Heart left ventricle (tissue), 16 donors: ENCODE results near the gene TMEM130. TPM values are rescaled to one million over a fixed set of nuclear protein-coding genes. Genes with fewer than 3 reads are reported as not detected.

ENCODE experiments used
- ATAC-seq, 4 donors: fragments of 200-7000 bp; cut with Tn5 transposase; one replicate each; pipeline ENCODE4 v1.9.1; 2020 to 2022; ENCODE audit warnings: moderate library complexity in 4 of 4, mild to moderate bottlenecking in 3 of 4, moderate number of reproducible peaks in 1 of 4
- DNase-seq, 5 donors: peaks; one replicate each; pipeline ENCODE4 v3.0.0-alpha.2; 2020
- H3K27ac ChIP-seq, 12 donors: fragments of 200-600 bp; sonication (generic) in 4 of 12; one replicate each; pipeline versions ENCODE4 v1.5.0 to v1.8.0; 2016 to 2022; ENCODE audit warnings: mild to moderate bottlenecking in 2 of 12
- H3K27me3 ChIP-seq, 9 donors: fragments of 200-600 bp; sonication (generic) in 2 of 9; one replicate each; pipeline versions ENCODE4 v1.5.1 to v1.8.0; 2016 to 2022; ENCODE audit warnings: mild to moderate bottlenecking in 3 of 9
- H3K36me3 ChIP-seq, 9 donors: fragments of 200-600 bp; sonication (generic) in 2 of 9; one replicate each; pipeline versions ENCODE4 v1.5.0 to v1.8.0; 2018 to 2022; ENCODE audit warnings: mild to moderate bottlenecking in 2 of 9
- H3K4me1 ChIP-seq, 12 donors: fragments of 200-600 bp; sonication (generic) in 4 of 12; one replicate each; pipeline versions ENCODE4 v1.5.0 to v1.8.0; 2016 to 2022; ENCODE audit warnings: mild to moderate bottlenecking in 3 of 12
- H3K4me3 ChIP-seq, 12 donors: fragments of 200-600 bp; sonication (generic) in 4 of 12; one replicate each; pipeline versions ENCODE4 v1.5.0 to v1.8.0; 2017 to 2022; ENCODE audit warnings: mild to moderate bottlenecking in 9 of 12, moderate library complexity in 4 of 12
- H3K9me3 ChIP-seq, 12 donors: fragments of 200-600 bp; sonication (generic) in 4 of 12; one replicate each; pipeline versions ENCODE4 v1.5.0 to v1.8.0; 2016 to 2022; ENCODE audit warnings: mild to moderate bottlenecking in 1 of 12
- CTCF ChIP-seq, 12 donors: fragments of 200-600 bp; sonication (generic) in 4 of 12; IDR thresholded peaks; one replicate each; pipeline versions ENCODE4 v1.5.0 to v1.8.0; 2018 to 2022; ENCODE audit warnings: antibody characterized with exemption in 12 of 12, mild to moderate bottlenecking in 5 of 12
- POLR2A ChIP-seq, 2 donors: fragments of 450-650 bp; IDR thresholded peaks; one replicate each; pipeline ENCODE4 v1.6.1; 2017; ENCODE audit warnings: antibody characterized with exemption in 2 of 2, mild to moderate bottlenecking in 2 of 2, moderate library complexity in 2 of 2
- WGBS, 4 donors: extraction: QIAGEN DNeasy Blood & Tissue Kit in 2 of 4; methylation state at CpG; one replicate each; pipeline versions ENCODE4 v1.1.5 to v1.1.7; 2013 to 2018; 5-methylcytosine and 5-hydroxymethylcytosine counted together
- intact Hi-C, 10 donors: fragments of 100-400 bp; cut with DNase I; formaldehyde crosslinking; loops; one replicate each; pipeline versions ENCODE4 v1.11.1 to v1.14.2; 2022
- polyA plus RNA-seq, 2 donors: library from polyadenylated mRNA; stranded (reverse); fragments of 200-250 nt; gene quantifications; one replicate each; pipeline ENCODE4 v1.2.3, GENCODE V29; 2013
- total RNA-seq, 9 donors: library from RNA; depleted of rRNA in 2 of 9; stranded (reverse); fragments of >200 nt in 2 of 9; fragmentation: NEBNext Ultra II Directional in 3 of 9; extraction: Animal tissue kit (Norgen Biotek cat#: 25700) in 3 of 9; gene quantifications; one replicate each; pipeline versions ENCODE4 v1.1.0 to v1.2.4, GENCODE V29; 2016 to 2023
- donor health status: ischemic (EF 13 %, LVEDD 7.1; RV severe dilation, severe dysfunction).
- donor health status: healthy with polysubstance abuse.
- donor health status: DM: no; HTN: yes; CAD: no.
- donor health status: DM: no; HTN: no; CAD: no.
- donor health status: ischemic (EF 25% LVEDD 6.9; RV normal size, moderate dysfunction).
- donor health status: ischemic (EF 25% LVEDD 5.7; RV mildly dilated, moderate dysfunction).
- donor health status: healthy.
- donor health status: DM: yes; HTN: yes; CAD: no.
- donor health status: ischemic (EF 35%, LVEDD 5.7; RV mildly dilated, moderate dysfunction).
- donor health status: nonischemic (EF 11% LVEDD 7.7; RV severe dilation, severe dysfunction).
- donor health status: DM: yes; HTN: yes; CAD: no.
- donor health status: PGD.
- donor health status: ischemic (EF 29% LVEDD 5.4; RV normal size, mild dysfunction).
- donor health status: nonischemic (EF 23%, LVEDD 6.1; RV moderate dilation, normal function).

TMEM130 gene
- total and polyA plus RNA-seq, 11 donors, result 0.11 to 0.77 (median 0.20) TPM; not detected in 7

DNA sequence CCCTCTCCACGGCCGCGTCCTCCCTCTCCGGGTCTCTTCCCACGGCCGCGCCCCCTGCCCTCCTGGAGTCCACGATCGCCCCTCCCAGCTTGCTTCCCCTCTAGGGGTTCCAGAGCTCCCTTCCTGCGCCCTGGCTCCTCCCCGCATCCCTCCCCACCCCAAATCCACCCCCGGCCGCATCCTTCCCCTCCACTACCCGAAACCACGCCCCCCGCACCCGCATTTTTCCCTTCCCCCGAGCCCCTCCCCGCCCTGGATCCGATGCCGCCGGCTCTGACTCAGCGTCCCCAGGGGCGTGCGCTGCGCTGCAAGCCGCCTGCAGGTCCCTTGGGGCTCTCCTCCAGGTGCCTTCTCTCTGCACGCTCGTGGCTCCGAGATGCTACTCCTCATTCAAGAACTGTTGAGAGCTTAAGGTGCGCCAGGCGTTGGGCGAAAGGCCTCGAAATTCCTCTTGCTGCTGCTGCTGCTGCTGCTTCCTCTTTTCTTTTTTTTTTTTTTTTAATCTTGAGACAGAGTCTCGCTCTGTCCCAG, 372 bp upstream of the TMEM130 start:
- peak; percentile 45 to 67 (median 54) for DNase-seq
- Histone ChIP-seq H3K27me3 (peaks cover 0 to 34% (median 21%) of the 10 kb centered on the region in 9 donors), H3K4me1 (peaks cover 0 to 26% (median 5%) of the 10 kb centered on the region in 12 donors), H3K27ac (no peak overlapping the region), H3K36me3 (no peaks in the 10 kb centered on the region), H3K4me3 (peak overlapping the region in 10 of 12 donors; percentile 31 to 55 (median 44)), H3K9me3 (no peaks in the 10 kb centered on the region)
- WGBS, 4 donors, result 1 to 4% (median 2%) methylated on average over 33 to 35 of the region's 35 CpGs
- TF ChIP-seq POLR2A (IDR thresholded peaks at IDR 0.05), result no peak
- no peak for TF ChIP-seq CTCF (IDR thresholded peaks at IDR 0.05)
- ATAC-seq, result peak in 3 of 4 donors; percentile 23 to 56 (median 50)
- intact Hi-C loops, result no loop called here

DNA sequence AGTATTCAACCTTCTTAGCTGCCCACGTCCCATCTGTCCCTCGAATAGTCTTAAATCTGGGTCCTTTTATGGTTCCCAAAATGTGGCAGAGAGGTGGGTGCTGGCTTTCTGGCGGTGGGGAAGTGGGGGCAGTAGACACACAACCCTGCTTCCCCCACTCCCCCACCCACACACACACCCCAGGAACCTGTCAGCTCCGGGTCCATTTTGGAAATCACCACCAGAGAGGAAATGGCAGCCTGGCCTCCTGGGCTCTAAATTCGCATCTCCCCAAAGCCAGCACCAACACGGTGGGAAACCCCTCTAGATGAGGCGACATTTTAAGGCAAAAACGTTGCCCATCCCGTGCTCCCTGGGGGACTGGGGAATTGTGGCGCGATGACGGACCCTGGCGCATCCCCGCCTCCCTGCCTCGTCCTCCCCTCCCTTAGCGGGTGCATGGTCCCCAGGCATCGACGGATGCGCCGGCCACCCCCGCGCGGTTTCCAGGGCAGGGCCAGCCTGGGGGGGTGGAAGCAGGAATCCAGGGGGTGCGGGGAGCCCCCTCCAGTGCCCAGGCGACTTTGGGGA, 702 bp downstream of the TMEM130 start:
- H3K27me3 ChIP-seq, result peaks cover 0 to 34% (median 21%) of the 10 kb centered on the region in 9 donors
- no peak for ATAC-seq
- H3K4me1 ChIP-seq, result peaks cover 0 to 26% (median 5%) of the 10 kb centered on the region in 12 donors
- no peak for DNase-seq
- TF ChIP-seq POLR2A (IDR thresholded peaks at IDR 0.05), result no peak
- TF ChIP-seq CTCF (IDR thresholded peaks at IDR 0.05), result no peak
- H3K9me3 ChIP-seq, result no peaks in the 10 kb centered on the region
- H3K27ac ChIP-seq, result no peak overlapping the region
- WGBS, 4 donors, result 13 to 42% (median 15%) methylated on average over 5 to 25 of the region's 25 CpGs
- H3K4me3 ChIP-seq, result peak overlapping the region in 7 of 12 donors; percentile 36 to 55 (median 50)
- no peaks in the 10 kb centered on the region for H3K36me3 ChIP-seq
- intact Hi-C loops, result no loop called here

GRCh38 chr7:98868450-98868849, 1.4 kb downstream of the TMEM130 start:
- 74 to 95% (median 83%) methylated on average over 2 of the region's 2 CpGs for WGBS, 4 donors
- Histone ChIP-seq H3K4me1 (peaks cover 0 to 26% (median 5%) of the 10 kb centered on the region in 12 donors), H3K27me3 (peaks cover 0 to 34% (median 21%) of the 10 kb centered on the region in 9 donors), H3K36me3 (no peaks in the 10 kb centered on the region), H3K27ac (no peak overlapping the region), H3K4me3 (no peak overlapping the region), H3K9me3 (no peaks in the 10 kb centered on the region)
- intact Hi-C loops, result no loop called here
- DNase-seq (no peak), ATAC-seq (no peak)
- no peak for TF ChIP-seq POLR2A (IDR thresholded peaks at IDR 0.05)
- no peak for TF ChIP-seq CTCF (IDR thresholded peaks at IDR 0.05)

DNA sequence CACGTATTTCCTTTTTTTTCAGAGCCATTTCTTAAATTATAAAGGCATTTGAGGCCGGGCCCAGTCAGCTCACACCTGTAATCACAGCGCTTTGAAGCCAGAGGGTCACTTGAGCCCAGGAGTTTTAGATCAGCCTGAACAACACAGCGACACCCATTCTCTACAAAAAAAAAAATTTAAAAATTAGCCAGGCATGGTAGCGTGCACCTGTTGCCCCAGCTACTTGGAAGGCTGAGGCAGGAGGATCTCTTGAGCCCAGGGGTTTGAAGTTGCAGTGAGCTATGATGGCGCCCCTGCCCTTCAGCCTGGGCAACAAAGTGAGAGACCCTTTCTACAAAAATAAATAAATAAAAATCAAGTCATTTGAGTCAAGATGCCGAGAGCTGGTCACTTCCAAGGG, 3.0 kb downstream of the TMEM130 start:
- intact Hi-C loops, result no loop called here
- ATAC-seq (no peak), DNase-seq (no peak)
- 89 to 93% (median 90%) methylated on average over 7 of the region's 7 CpGs for WGBS, 4 donors
- Histone ChIP-seq H3K36me3 (no peaks in the 10 kb centered on the region), H3K9me3 (no peaks in the 10 kb centered on the region), H3K27ac (no peak overlapping the region), H3K4me3 (no peak overlapping the region), H3K4me1 (peaks cover 0 to 26% (median 5%) of the 10 kb centered on the region in 12 donors), H3K27me3 (peaks cover 0 to 34% (median 21%) of the 10 kb centered on the region in 9 donors)
- TF ChIP-seq POLR2A (IDR thresholded peaks at IDR 0.05) (no peak), CTCF (IDR thresholded peaks at IDR 0.05) (no peak)
